HG03108 (cell line): ENCODE data around the gene MNT.

Source experiments
- ATAC-seq: cut with Tn5 transposase; IDR thresholded peaks from one replicate; pipeline ENCODE4 v1.9.1; 2021; ENCODE audit warnings: moderate library complexity; ENCODE audit not compliant: unreplicated experiment

MNT gene

GRCh38 chr17:2364763-2365116 lies 36.1 kb downstream of the MNT start:
- no peak for ATAC-seq

GRCh38 chr17:2363851-2364762 lies 36.8 kb downstream of the MNT start:
- ATAC-seq: no peak

- ATAC-seq: no peak
These were observed 37.5 kb downstream of the MNT start for GRCh38 chr17:2363318-2363717.

GRCh38 chr17:2362881-2363280 lies 38.0 kb downstream of the MNT start:
- ATAC-seq: no peak

- no peak for ATAC-seq
These were observed 38.4 kb downstream of the MNT start for GRCh38 chr17:2362416-2362815.

- no peak for ATAC-seq
These were observed 38.8 kb downstream of the MNT start for GRCh38 chr17:2362016-2362415.

GRCh38 chr17:2361010-2361760 lies 39.7 kb downstream of the MNT start:
- no peak for ATAC-seq

- no peak for ATAC-seq
These were observed 42.9 kb downstream of the MNT start for GRCh38 chr17:2357931-2358434.

GRCh38 chr17:2357237-2357636 lies 43.6 kb downstream of the MNT start:
- ATAC-seq: no peak

- no peak for ATAC-seq
These were observed 46.5 kb downstream of the MNT start for GRCh38 chr17:2354311-2354710.

- ATAC-seq: no peak
These were observed 49.6 kb downstream of the MNT start for GRCh38 chr17:2351269-2351668.

- ATAC-seq: no peak
These were observed 52.8 kb downstream of the MNT start for GRCh38 chr17:2347805-2348685.

- no peak for ATAC-seq
These were observed 54.4 kb downstream of the MNT start for GRCh38 chr17:2346475-2346874.

- no peak for ATAC-seq
These were observed 56.3 kb downstream of the MNT start for GRCh38 chr17:2344528-2344927.

- no peak for ATAC-seq
These were observed 57.4 kb downstream of the MNT start for GRCh38 chr17:2343421-2343820.

- no peak for ATAC-seq
These were observed 62.6 kb downstream of the MNT start for GRCh38 chr17:2338315-2338657.

- peak; percentile 26 for ATAC-seq
These were observed 63.1 kb downstream of the MNT start for GRCh38 chr17:2337544-2338314.

GRCh38 chr17:2336852-2337543 lies 63.9 kb downstream of the MNT start, which contains the start of gene SGSM2:
SGSM2 (plus strand) TSS chr17:2337501; CDS start chr17:2337689, 188 bp downstream.
- ATAC-seq: peak; percentile 12

- ATAC-seq: peak; percentile 68
These were observed 64.5 kb downstream of the MNT start, which contains the start of gene TSR1 for GRCh38 chr17:2336215-2336851. TSR1 (minus strand) TSS chr17:2336457; CDS start chr17:2336427, 30 bp downstream.
